Fibroblast of skin of scalp (primary cell): Measurements from ENCODE around the gene HTRA3.

Source experiments
- DNase-seq: peaks from one replicate; pipeline ENCODE4 v3.0.0-alpha.2; 2013

HTRA3 gene

DNA sequence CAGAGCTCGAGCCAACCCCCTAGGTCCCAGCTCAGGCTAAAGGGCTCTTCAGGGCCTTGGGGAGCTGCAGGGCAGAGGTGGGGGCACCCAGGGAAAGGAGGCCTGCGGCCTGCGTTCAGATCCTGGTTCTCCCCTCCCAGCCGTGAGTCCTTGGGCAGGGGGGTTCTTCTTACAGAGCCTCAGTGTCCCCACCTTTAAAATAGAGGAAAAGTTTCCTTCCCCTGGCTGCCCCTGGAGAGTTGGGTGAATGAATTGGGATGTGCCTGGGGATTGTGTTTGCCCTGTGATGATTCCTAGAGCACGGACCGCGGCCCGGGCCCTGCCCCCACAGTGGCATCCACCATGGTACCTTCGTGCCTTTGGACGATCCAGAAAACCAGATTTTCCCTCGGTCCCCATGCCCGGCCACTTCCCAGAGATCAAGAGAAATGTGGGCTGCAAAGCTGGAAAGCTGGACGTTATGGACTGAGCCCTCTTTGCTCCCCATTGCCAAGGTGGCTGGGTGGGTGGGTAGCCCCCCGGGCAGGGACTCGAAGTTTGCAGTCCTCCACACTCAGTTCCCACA lies 11.4 kb downstream of the HTRA3 start:
- no peak for DNase-seq

DNA sequence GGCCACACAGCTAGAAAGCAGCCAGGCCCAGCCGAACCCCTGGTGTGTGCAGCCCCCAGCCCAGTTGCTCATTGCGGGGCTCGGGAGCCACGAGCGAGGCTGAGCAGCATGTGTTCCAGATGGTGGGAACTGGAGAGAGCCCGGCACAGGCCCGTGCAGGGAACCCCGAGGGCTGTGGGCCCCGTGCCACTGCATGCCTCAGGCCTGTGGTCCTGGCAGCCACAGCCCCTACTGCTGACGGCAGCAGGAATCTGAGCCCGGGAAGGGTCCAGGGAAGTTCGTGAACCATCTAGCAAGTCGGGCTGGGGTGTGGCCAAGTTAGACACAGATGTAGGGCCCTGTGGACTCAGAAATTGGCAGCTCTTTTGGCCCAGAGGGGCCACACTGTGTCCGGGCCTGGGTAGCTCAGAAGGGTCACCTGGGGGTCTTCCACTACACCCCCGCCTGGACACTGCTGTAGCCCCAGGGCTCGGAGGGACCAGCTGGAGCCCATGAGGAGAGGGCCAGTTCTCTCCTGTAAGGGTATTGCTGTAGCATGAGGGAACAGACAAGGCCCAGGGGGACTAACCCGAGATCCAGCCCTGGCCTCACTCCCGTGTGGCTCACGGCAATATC lies 12.1 kb downstream of the HTRA3 start:
- DNase-seq, result peak; percentile 89

DNA sequence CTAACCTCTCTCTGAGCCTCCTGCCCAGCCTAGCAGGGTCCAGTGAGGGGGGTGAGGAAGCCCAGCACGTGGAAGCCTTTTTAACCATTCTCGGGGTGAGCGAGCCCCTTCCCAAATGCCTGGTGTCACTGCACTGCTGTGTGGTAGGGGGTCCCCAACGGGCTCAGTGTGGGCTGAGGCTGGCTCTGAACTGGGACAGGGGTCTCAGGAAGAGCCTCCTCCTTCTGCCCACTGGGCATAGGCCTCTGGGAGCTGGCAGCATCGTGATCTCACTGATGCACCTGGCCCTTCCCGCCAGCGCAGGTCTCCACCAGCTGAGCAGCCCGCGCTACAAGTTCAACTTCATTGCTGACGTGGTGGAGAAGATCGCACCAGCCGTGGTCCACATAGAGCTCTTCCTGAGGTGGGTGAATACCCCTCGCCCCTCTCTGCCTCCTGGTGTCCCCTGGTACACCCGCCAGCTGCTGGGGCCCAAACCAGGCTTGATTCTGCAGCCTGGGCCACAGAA lies 12.6 kb downstream of the HTRA3 start:
- no peak for DNase-seq

DNA sequence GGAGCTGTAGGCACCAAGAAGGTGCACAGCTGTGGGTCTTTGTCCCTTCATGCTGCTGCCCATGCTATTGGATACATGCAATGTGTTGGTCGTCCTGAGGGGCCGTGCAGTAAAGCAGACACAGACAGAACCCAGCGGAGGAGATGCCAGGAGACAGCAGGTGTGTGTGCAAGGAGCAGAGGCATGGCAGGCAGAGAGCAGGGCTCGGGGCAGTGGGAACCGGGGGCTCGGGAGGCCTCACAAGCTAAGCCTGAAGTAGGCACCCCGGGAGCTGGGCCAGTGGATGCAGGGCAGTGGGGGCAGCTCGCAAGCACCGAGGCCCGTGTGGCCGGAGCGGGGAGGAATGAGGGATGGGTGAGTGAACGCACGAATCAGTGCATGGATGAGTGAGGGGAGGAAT lies 13.2 kb downstream of the HTRA3 start:
- no peak for DNase-seq

DNA sequence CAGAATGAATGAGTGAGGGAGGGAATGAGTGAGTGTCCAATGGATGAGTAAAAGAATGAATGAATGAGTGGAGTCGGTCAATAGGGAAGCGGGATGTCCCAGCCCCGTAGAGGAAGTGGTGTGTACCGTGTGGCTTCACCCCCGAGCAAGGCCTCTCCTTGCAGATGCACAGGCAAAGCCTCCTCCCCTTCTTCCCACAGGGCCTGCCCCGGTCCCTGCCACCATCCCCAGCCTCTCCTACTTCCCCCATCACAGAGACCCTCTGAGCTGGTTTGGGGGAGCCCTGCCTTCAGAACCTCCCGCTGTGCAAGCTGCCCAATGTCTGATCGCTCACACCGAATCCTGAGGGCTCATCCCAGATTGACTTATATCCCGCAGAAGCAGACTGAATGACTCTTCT lies 13.6 kb downstream of the HTRA3 start:
- no peak for DNase-seq

DNA sequence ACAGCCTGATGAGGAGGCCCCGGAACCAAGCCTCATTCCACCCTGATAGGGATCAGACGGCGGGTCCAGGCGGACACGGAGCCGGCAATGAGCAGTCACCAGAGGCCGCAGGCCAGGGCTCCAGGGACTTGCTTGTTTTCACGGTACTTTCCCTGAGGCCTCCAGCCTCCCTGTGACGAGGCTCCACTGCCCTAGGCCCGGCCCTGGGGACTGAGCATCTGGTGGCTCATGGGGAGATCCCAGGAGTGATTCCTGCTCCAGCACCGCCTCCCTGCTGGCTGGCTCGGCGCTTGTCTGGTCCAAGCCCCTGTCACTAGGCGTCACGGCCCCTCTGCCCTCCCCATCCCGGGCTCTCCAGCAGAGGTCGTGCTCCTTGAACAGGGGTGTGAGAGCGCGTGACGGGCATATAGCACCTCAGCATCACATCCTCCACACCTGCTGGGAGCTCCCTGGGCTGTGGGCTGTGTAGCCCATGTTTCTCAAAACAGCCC lies 14.1 kb downstream of the HTRA3 start:
- DNase-seq, result no peak

DNA sequence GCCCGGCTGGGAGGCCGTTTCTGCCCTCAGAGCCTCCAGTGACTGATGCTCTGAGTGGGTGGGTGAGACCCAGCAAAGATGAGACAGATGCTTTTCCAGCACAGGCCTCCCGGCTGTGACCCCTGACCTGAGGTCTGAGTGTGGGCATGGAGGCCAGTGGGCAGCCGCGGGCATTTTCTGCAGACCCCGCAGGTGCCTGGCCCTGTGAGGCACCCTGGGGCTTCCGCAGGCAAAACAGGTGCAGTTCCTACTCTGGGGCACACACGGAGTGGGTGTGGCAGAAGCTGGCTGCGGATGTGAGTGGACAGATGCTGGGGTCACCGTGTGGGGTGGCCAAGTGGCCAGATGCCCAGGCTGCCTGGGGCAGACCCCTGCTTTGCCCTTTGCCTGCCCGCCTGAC lies 14.8 kb downstream of the HTRA3 start:
- DNase-seq, result no peak

DNA sequence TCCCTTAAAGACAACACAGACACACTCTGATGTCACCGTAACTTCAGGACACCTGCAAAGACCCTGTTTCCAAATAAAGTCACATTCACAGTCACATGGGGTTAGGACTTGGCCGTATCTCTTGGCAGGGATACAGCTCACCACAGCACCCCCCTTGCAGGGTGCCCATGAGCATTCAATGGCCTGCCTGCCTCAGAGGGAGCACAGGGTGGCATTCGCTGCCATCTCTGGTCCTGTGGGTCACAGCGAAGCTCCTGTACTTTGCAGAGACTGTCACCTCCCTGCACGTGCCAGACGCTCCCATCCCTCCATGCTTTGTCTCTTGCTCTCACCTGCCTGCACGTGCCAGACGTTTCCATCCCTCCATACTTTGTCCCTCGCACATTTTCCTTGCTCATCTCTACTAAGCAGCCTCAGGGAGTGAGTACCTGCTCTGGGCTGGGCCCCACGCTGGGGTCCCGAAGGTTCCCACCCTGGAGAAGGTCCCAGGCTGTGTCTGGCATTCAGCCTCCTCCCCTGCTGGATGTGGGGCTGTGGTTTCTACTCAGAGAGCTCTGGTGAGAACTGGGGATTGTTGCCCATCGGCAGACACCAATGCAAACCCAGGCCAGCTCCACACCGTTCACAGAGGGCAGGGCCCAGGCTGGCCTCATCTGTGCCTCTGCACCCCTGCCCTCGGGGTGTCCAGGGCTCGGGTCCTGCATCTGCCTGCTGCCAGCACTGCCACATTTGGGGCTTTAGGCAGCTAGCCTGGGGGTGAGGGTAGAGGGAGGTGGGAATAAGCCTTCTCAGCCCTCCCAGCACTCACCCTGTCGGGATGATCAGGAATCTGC lies 15.8 kb downstream of the HTRA3 start:
- DNase-seq, result no peak

DNA sequence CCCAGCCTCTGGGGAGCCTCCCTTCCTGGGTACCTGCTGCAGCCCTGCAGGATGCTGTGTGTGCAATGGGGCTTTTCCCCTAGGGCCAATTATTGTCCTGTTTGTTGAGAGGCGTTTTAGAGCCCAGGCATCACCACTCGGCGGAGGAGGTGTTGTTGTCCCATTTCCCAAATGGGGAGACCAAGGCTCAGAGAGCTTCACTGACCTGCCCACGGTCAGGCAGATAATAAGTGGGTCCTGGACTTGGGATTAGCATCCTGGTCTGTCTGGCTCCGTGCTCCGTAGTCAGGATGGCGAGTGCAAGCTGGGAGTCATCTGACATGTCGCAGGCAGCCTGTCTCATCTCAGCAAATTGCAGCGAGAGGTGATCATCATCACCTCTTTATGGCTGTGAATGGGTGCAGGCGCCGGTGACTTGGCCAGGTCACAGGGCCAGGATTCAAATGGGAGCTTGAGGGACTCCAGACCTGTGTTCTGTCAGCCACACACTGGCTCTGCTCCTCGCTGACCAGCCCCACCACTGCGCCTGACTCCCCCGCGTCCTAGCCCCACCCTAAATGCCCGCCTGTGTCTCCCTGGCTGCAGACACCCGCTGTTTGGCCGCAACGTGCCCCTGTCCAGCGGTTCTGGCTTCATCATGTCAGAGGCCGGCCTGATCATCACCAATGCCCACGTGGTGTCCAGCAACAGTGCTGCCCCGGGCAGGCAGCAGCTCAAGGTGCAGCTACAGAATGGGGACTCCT lies 16.6 kb downstream of the HTRA3 start:
- DNase-seq, result no peak

DNA sequence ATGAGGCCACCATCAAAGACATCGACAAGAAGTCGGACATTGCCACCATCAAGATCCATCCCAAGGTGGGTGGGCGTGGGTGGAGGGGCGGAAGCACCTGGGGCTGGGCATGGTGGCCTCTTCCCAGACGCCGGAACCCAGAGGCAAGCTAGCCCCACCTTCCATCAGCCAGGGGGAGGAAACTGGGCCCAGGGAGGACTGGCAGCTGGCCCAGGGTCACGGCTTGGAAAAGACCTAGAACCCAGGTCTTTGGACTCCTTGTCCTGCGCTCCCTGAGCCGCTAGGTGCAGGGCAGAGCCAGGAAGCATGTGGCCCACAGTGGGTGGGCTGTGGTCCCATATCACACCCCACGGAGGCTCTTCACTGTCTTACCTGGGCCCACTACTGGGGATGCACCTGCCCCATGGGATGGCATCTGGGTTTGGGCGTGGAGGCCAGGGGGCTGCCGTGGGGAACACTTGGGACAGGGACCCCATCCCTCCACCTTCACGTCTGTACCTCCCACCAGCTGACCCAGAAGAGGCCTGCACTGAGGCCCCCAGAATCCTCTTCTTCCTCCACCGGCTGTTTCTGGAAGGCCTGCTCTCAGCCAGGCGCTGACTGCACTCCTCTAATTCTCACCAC lies 17.3 kb downstream of the HTRA3 start:
- DNase-seq, result no peak

DNA sequence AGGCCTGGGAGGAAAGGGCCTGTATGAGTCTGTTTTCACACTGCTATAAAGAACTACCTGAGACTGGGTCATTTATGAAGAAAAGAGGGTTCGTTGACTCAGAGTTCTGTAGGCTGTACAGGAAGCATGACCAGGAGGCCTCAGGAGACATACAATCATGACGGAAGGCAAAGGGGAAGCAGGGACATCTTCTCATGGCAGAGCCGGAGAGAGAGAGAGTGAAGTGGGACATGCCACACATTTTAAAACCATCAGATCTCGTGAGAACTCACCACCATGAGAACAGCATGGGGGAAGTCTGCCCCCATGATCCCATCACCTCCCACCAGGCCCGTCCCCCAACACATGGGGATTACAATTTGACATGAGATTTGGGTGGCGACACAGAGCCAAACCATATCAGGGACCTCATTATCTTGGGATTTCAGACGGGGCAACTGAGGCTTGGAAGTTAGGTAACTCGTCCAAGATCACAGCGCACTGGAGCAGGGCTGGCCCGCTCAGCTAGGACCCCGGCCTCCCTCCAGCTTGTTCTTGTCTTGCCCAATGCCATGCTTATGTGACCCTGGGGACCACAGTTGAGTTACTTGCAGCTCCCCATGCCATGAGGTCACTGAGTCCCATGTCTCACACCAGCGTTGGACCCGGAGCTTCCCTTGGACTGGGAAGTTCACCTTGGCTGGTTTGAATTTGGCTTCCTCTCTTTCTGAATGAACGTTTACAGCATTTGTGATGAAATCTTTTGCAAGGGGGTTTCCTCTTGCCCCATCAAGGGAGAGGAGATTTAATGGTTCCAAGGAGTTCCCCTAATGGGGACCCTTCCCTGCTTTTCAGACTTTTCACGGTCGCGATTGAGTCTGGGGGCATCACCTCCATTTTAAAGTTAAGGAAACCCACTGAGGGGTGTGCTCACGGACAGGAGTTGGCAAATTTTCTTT lies 18.1 kb downstream of the HTRA3 start:
- no peak for DNase-seq

DNA sequence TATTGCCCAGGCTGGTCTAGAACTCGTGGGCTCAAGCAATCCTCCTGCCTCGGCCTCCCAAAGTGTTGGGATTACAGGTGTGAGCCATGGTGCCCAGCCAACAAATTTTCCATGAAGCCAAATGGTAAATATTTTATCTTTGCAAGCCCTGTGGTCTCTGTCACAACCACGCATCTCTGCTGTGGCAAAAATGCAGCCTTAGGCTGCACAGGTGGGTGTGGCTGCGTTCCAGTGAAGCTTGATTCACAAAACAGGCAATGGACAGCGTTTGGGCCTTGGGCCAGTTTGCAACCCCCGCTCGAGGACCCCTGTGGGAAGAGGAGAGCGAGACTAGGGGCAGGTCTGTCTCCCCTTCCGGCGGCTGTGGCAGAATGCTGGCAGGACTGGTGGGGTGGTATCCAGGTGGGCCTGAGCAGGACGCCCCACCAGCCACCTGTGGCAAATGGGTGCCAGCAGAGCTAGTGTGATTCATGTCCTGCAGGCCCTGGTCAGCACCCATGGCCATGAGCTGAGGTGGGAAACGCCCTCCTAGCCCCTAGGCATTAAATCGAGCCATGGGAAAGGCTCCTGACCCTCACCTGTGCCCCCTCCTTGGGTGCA lies 19.7 kb downstream of the HTRA3 start:
- DNase-seq, result no peak

DNA sequence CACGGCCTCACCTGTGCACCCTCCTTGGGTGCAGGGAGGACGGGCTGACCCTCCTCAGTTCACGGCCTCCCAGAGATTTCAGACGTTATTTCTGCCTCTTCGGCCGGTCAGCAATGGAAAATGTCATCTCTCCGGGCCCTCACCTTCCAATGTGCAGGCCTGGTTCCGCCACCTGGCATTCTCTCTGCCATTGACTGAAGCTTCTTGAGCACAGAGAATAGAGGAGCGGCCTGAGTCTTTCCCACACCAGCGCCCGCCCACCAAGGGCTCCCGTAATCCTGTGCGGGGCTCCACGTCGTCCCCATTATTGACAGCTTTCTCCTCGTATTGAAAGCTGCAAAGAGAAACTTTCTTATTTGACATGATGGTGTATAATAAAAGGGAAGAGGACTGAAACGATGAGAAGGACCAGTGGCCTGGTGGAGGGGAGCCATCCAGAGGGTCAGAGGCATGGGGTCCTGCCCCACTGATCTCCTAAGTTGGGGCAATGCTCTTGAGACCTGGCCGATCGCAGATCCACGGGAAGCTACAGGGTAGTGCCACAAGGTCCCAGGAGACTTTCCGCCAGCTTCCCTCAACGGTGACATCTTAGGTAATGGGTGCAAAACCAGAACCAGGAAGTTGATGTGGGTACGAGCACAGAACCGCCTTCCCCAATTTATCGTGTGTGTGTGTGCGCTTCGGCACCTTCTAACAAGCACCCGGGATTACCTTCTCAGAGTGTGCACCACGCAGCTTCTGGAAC lies 20.6 kb downstream of the HTRA3 start:
- DNase-seq, result no peak

DNA sequence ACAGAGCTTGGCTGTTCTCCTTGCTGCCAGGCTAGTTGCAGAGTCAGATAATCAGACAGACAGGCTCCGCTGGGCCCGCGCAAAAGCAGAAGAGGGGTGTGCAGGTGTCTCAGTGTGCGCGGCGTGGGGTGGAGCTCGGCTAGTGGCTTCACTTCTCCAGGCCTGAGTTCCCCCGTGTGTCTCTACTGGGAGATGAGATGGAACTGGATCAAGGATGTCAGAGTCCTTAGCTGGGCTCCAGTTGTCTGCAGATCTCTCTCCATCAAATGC lies 21.1 kb downstream of the HTRA3 start:
- DNase-seq, result no peak

DNA sequence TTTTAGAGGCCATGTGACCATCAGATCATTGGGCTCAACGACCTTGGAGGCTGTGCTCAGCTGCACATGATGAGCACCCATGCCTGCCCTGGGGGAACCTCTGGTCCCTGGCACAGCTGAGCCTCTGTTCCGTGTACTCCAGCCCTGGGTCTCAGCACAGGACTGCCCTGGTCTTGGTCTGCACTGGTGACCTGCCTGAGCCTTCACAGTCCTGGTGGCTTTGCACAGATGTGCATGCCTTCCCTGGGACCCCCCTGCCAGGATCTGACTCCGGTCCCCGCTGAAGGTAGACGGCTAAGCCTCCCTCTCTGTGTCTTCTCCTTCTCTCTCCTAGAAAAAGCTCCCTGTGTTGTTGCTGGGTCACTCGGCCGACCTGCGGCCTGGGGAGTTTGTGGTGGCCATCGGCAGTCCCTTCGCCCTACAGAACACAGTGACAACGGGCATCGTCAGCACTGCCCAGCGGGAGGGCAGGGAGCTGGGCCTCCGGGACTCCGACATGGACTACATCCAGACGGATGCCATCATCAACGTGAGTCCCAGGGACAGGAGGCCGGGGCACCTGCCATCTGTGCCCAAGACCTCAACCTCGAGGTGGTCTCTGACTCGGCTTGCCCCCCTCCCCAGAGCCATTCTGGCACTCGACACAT lies 21.6 kb downstream of the HTRA3 start:
- no peak for DNase-seq

DNA sequence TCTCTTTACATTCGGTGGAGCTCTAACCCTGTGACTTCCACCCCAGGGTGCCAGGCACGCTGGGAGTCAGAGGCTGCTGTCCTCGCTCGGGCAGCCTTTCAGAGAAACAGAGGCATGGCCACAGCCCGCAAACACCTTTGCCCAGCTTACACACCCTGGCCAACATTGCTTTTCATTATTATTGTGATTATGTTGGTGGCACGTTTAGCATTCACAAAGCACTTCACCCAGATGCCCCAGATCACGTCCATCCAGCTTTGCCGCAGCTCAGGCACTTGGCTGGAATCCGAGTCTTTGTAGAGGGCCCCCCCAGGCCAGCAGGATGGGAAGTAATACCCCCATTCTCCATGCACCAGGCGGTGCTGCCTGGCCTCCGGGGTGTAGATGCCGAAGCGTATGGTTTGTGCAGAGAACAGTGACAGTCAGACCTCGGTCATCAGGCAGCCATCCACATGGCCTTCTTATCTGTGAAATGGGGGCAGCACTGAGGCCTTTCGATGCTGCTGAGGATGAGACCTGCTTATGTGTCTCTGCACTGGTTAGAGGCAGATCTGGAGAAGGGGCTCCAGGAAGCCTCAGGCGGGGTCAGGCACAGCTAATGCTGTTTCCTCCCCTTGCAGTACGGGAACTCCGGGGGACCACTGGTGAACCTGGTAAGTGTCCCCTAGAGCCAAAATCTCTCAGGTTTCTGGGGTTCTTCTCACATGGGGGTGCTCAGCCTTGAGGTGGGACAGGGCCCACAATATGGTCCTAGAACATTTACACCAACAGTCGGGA lies 22.3 kb downstream of the HTRA3 start:
- no peak for DNase-seq

DNA sequence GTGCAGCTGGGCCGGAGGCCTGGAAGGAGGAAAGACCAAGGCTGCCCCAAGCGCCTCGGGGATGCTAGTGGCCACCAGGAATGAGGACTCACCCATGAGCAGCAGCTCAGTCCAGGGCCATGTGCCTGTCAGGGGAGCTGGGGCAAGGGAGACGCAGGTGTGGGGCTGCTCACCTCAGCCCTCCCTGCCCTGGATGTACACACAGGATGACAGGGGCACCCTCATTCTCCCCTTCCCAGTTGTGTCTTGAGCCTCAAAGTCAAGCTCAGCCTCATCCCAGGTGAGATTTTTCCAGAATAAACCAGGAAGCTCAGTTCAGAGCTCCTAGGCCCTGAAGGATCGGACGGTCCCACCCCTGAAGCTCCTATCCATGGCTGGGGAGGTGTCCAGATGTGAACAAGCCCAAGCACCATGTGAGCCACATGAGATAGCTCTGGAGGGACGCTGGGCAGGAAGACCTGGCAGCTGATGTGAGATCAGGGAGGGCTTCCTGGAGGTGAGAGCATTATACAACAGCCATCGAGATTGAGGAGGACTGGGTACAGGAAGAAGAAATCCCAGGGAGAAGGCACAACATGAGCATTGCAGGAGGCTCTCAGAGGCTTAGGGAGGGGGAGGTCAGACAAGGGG lies 23.0 kb downstream of the HTRA3 start:
- DNase-seq, result no peak

DNA sequence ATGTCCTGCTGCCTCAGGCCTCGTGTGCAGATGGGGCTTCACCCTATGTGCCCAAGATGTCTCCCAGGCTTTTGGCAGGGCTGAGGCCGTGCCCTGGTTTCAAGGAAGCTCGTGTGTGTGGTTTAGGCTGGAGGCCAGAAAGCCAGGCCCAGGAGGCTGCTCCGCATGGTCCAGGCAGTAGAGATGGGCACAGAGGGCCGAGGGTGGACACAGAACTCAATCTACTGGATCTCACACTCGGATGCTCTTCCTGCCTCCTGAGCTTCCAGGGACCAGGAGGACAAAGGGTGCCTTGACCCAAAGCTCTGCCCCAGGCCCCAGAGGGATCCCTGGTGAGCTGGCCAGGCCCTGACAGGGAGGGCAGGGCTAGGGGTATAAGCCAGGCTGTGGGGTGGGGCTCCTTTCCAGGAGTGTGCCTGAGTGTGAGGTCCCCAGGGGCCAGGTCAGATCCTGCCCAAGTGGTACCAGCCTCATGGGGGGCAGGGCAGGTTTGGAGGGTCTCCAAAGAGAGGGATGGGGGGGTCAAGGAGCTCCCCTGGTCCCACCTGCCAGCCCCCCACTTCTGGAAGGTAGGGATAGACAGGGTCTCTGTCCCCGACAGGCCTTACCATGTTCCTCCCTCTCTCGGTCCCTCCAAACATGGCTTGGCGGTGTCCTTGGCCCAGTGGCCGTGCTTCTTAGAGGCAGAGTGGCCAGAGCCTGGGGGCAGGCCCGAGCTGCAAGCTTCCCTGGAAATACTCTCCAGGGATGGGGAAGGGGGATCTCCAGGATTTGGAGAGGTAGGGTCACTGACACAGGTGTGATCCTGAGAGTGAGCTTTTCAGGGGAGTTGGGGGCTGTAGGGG lies 23.8 kb downstream of the HTRA3 start:
- no peak for DNase-seq
